ENCODE results near the gene EIF4G3.

DNA sequence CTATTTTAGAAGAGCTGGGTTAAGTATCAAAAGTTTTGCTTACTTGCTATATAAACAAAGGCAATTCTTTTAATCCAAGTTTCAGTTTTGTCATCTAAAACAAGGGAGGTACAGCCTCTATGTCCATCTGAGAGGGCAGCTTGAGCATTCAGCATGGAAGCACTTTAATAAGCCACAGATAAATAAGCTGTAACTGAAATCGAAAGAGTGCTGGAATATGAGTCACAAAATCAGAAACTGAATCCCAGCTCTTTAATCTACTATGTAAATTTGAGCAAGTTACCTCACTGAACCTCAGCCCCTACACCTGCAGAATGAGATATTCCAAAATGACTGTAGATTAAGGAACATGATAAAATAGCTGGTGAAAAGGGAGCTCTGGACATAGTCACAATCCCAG lies 309.6 kb downstream of the EIF4G3 start:
- TF ChIP-seq, protein P1, sequence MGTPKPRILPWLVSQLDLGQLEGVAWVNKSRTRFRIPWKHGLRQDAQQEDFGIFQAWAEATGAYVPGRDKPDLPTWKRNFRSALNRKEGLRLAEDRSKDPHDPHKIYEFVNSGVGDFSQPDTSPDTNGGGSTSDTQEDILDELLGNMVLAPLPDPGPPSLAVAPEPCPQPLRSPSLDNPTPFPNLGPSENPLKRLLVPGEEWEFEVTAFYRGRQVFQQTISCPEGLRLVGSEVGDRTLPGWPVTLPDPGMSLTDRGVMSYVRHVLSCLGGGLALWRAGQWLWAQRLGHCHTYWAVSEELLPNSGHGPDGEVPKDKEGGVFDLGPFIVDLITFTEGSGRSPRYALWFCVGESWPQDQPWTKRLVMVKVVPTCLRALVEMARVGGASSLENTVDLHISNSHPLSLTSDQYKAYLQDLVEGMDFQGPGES (IDR thresholded peaks at IDR 0.05; ENCODE audit: low read depth, low read length), result no peak
- TF ChIP-seq POLR2AphosphoS5 (IDR thresholded peaks at IDR 0.05; ENCODE audit: low read depth, low read length) (no peak), EP300 (IDR thresholded peaks at IDR 0.05; ENCODE audit: borderline replicate concordance in 1 of 2, low read depth in 1 of 2, low read length in 1 of 2) (no peak)
